Activated CD8-positive, alpha-beta T cell treated with anti-CD3 and anti-CD28 coated beads for 36 hours (primary cell): ENCODE measurements around the gene SMCO2. TPM values are rescaled to one million over a fixed set of nuclear protein-coding genes. Genes with fewer than 3 reads are reported as not detected.

Experiments
- ATAC-seq: fragments of 200-7000 bp; cut with Tn5 transposase; one replicate; pipeline ENCODE4 v1.10.0; 2021; ENCODE audit warnings: mild to moderate bottlenecking, moderate library complexity
- CTCF ChIA-PET: fragments of 350-600 bp; sonication (Branson Sonifier 250); formaldehyde crosslinking; loops from one replicate; lab custom pipeline; 2021; ENCODE audit warnings: antibody characterized with exemption; lab: Charles Lee
- POLR2A ChIA-PET: fragments of 350-600 bp; sonication (Branson Sonifier 250); formaldehyde crosslinking; loops from one replicate; lab custom pipeline; 2021; ENCODE audit warnings: antibody characterized with exemption; lab: Charles Lee
- DNase-seq: peaks from one replicate; pipeline ENCODE4 v3.0.0-alpha.2; 2020
- H3K27ac Mint-ChIP-seq: one replicate; pipeline ENCODE4 v1.8.0; 2021; ENCODE audit warnings: mild to moderate bottlenecking, mixed read lengths
- H3K27me3 Mint-ChIP-seq: one replicate; pipeline ENCODE4 v1.8.0; 2021; ENCODE audit warnings: mixed read lengths
- H3K36me3 Mint-ChIP-seq: one replicate; pipeline ENCODE4 v1.8.0; 2021; ENCODE audit warnings: low read depth, mixed read lengths
- H3K4me1 Mint-ChIP-seq: one replicate; pipeline ENCODE4 v1.8.0; 2021; ENCODE audit warnings: low read depth, mixed read lengths
- H3K4me3 Mint-ChIP-seq: one replicate; pipeline ENCODE4 v1.8.0; 2021; ENCODE audit warnings: mild to moderate bottlenecking, moderate library complexity, mixed read lengths
- H3K9me3 Mint-ChIP-seq: one replicate; pipeline ENCODE4 v1.8.0; 2021; ENCODE audit warnings: mixed read lengths
- intact Hi-C: fragments of 100-400 bp; cut with micrococcal nuclease; formaldehyde crosslinking; loops from one replicate; pipeline ENCODE4 v1.10.0; 2022
- total RNA-seq, 2 experiments: library from RNA; stranded (reverse); gene quantifications; one replicate each; pipeline ENCODE4 v1.2.3, GENCODE V29; 2021
- TF ChIP-seq, protein P1 (sequence below): fragments of 200-600 bp; IDR thresholded peaks from one replicate; pipeline ENCODE4 v1.8.0; 2022; ENCODE audit warnings: antibody characterized with exemption, mild to moderate bottlenecking

Gene SMCO2
- total RNA-seq, 2 experiments from 2014 or later = 0.32 TPM; not detected in 1

DNA sequence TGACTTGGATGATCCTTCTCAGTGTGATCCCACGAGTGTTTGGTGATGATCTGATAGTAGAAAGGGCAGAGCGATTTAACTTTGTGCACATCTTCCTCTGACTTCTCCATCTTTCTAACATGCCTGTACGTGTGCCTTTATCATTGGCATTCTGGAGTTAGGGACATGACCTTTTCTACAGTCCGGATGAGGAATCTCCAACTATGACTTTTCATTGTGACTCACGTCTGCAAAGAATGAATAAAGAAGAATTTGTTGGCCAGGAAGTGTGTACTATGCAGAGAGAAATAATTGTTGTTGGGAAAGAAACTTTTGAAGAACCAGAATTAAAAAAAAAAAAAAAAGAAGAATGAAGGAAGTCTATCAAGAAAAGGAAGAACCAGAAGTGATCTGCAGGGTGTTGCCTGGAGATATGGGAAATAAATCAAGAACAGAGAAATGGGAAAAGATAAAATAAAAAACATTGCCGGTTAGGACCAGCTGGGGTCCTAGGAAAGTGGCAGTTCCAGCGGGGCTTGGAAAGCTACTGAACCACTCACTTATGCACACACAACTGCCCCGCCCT lies 102.8 kb downstream of the SMCO2 start:
- CTCF ChIA-PET = interaction anchor here (1.4 kb wide), 1 partner anchor 165 kb away, joined by 4 read pairs; no protein-coding TSS in a partner anchor
- ATAC-seq = no peak
- no peak overlapping the region for H3K4me3 Mint-ChIP-seq
- H3K4me1 Mint-ChIP-seq = peaks cover 11% of the 10 kb centered on the region
- POLR2A ChIA-PET = no interaction called here
- intact Hi-C loops = loop anchor here (2.0 kb wide), 1 partner anchor 15 kb away; no protein-coding TSS in a partner anchor
- H3K27ac Mint-ChIP-seq = no peak overlapping the region
- no peaks in the 10 kb centered on the region for H3K9me3 Mint-ChIP-seq
- peaks cover 15% of the 10 kb centered on the region for H3K27me3 Mint-ChIP-seq
- no peak for DNase-seq
- TF ChIP-seq, protein P1, sequence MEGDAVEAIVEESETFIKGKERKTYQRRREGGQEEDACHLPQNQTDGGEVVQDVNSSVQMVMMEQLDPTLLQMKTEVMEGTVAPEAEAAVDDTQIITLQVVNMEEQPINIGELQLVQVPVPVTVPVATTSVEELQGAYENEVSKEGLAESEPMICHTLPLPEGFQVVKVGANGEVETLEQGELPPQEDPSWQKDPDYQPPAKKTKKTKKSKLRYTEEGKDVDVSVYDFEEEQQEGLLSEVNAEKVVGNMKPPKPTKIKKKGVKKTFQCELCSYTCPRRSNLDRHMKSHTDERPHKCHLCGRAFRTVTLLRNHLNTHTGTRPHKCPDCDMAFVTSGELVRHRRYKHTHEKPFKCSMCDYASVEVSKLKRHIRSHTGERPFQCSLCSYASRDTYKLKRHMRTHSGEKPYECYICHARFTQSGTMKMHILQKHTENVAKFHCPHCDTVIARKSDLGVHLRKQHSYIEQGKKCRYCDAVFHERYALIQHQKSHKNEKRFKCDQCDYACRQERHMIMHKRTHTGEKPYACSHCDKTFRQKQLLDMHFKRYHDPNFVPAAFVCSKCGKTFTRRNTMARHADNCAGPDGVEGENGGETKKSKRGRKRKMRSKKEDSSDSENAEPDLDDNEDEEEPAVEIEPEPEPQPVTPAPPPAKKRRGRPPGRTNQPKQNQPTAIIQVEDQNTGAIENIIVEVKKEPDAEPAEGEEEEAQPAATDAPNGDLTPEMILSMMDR = no peak
- H3K36me3 Mint-ChIP-seq = peaks cover 2% of the 10 kb centered on the region

GRCh38 chr12:27549801-27550652 lies 103.5 kb downstream of the SMCO2 start:
- H3K36me3 Mint-ChIP-seq = no peaks in the 10 kb centered on the region
- TF ChIP-seq, protein P1 = no peak
- H3K27ac Mint-ChIP-seq = no peak overlapping the region
- intact Hi-C loops = loop anchor here (2.0 kb wide), 1 partner anchor 15 kb away; no protein-coding TSS in a partner anchor
- ATAC-seq (no peak), DNase-seq (no peak)
- no peak overlapping the region for H3K4me3 Mint-ChIP-seq
- H3K27me3 Mint-ChIP-seq = peaks cover 14% of the 10 kb centered on the region
- no peaks in the 10 kb centered on the region for H3K9me3 Mint-ChIP-seq
- POLR2A ChIA-PET = no interaction called here
- H3K4me1 Mint-ChIP-seq = peaks cover 11% of the 10 kb centered on the region
- CTCF ChIA-PET = interaction anchor here (0.8 to 1.4 kb wide), 2 partner anchors 16 to 165 kb away, joined by 4 read pairs; no protein-coding TSS in a partner anchor

DNA sequence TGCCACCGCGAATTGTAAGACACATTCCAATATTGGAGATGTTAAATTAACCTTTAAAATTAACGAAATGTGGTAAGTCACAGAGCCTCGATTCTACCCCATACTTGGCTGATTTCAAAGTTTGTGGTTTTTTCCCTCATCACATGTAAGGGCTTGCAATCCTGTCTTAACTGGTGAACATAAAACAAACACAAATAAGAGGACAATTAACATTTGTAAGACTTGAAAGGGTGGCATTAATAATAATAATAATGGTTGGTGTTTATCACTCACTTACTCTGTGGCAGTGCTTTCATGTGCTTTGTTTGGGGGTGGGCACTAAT lies 104.1 kb downstream of the SMCO2 start:
- Mint-ChIP-seq H3K36me3 (no peaks in the 10 kb centered on the region), H3K27ac (no peak overlapping the region), H3K4me3 (no peak overlapping the region), H3K4me1 (peaks cover 11% of the 10 kb centered on the region), H3K27me3 (peaks cover 14% of the 10 kb centered on the region), H3K9me3 (no peaks in the 10 kb centered on the region)
- DNase-seq = no peak
- intact Hi-C loops = no loop called here
- ChIA-PET CTCF (interaction anchor here (0.8 to 1.4 kb wide), 2 partner anchors 15 to 166 kb away, joined by 4 read pairs; no protein-coding TSS in a partner anchor), POLR2A (no interaction called here)
- TF ChIP-seq, protein P1 = no peak
- no peak for ATAC-seq

DNA sequence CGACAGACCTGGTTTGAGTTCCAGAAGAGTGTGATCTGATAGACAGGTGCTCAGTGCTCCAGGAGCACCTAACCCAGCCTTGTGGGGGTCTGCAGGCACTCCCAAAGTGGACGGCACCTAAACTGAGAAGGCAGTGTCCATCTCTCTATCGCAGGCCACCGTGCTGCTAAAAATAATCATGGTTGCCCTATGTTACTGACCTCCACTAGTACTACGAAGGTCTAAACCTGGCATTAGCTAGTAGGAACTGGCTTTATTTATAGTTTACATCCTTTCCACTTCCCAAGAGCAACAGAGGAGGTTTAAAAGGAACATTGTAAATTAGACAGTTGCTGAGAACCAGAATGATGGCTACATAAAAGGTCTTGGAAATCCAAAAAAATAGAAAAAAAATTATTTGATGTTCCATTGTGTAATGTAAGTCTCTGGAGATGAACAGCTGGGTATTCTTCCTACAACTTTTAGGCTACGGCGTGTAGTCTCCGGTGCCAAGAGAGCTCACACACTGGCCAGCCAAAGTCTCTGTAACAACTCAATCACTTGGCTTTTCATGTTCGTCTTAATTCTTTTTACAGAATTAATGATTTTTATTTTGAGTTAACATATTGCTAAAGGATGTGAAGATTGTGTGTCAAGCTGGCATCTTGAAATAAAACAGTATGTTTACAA lies 104.8 kb downstream of the SMCO2 start:
- no peaks in the 10 kb centered on the region for H3K36me3 Mint-ChIP-seq
- POLR2A ChIA-PET = no interaction called here
- intact Hi-C loops = no loop called here

More for the DNA sequence above, 104.8 kb downstream of the SMCO2 start:
- no peak for DNase-seq
- no peak overlapping the region for H3K27ac Mint-ChIP-seq
- peaks cover 12% of the 10 kb centered on the region for H3K27me3 Mint-ChIP-seq
- no peaks in the 10 kb centered on the region for H3K9me3 Mint-ChIP-seq
- ATAC-seq = no peak
- TF ChIP-seq, protein P1 = no peak
- H3K4me1 Mint-ChIP-seq = peaks cover 15% of the 10 kb centered on the region
- CTCF ChIA-PET = no interaction called here
- no peak overlapping the region for H3K4me3 Mint-ChIP-seq

Other genes starting within 250 kb of the SMCO2 start
- 10 to 100 TPM; 23.5 to 27.6 TPM for gene STK38L, start 202.4 kb upstream of the SMCO2 start, total RNA-seq
- gene BMAL2, start 113.9 kb upstream of the SMCO2 start, total RNA-seq = 1 to 10 TPM; 7.5 to 9.7 TPM
- gene PPFIBP1, start 77.5 kb downstream of the SMCO2 start, total RNA-seq = 1 to 10 TPM; 6.6 to 8.8 TPM
- not detected for gene REP15, start 249.7 kb downstream of the SMCO2 start, total RNA-seq